Mesangial cell (primary cell): Measurements from ENCODE around the gene PPWD1. TPM values are rescaled to one million over a fixed set of nuclear protein-coding genes. Genes with fewer than 3 reads are reported as not detected.

Experiments
- total RNA-seq: library from RNA; depleted of rRNA; stranded (reverse); fragments of >200 nt; gene quantifications from 2 replicates; pipeline ENCODE4 v1.2.3, GENCODE V29; 2015

PPWD1 gene
- total RNA-seq = 9.8 and 10.5 TPM in 2 replicates

DNA sequence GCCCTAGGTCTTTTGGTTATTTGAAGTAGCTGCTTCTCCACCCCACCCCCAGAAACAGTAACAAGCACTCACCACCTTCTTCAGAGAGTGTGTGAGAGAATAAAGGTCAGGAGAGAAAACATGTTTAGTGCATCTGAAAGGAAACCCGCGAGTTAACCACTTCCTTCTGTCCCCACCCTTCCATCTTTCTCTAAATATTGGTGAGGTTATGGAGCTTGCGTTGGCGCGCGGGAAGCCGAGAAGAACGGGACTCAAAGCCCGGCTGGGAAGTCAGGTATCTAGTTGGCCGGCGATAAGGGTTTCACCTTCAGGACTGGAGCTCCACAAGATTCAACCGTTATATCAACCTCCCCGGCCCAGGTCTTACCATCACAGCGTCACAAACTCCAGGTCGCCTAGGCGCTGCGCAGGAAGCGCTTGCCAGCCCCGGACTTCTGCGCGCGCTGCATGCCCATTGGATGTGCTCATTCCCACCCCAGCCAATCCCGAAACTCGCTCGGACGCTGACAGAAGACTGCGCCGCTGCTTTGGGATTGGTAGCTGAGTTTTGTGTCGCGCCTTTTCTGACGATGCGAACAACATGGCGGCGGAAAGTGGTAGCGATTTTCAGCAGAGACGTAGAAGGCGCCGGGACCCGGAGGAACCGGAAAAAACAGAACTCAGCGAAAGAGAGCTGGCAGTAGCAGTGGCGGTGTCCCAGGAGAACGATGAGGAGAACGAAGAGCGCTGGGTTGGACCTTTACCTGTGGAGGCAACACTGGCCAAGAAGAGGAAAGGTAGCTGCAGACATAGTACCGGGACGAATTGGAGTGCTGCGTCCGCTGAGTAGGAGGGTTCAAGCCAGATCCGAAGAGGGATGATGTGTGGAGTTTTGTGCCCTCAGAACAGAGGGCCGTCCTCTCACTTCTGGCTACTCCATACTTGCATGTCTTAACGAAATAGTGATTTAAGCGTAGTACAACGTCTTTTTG is at the start of gene PPWD1, which contains the start of gene CENPK:
Gene PPWD1, plus strand, starts transcription at position 566 of the 971 bp plus-strand sequence. Its CDS starts 15 bp downstream, at position 581.
Gene CENPK, minus strand, starts transcription at position 438 of the 971 bp plus-strand sequence. CDS start 8,261 bp downstream, outside the sequence.

DNA sequence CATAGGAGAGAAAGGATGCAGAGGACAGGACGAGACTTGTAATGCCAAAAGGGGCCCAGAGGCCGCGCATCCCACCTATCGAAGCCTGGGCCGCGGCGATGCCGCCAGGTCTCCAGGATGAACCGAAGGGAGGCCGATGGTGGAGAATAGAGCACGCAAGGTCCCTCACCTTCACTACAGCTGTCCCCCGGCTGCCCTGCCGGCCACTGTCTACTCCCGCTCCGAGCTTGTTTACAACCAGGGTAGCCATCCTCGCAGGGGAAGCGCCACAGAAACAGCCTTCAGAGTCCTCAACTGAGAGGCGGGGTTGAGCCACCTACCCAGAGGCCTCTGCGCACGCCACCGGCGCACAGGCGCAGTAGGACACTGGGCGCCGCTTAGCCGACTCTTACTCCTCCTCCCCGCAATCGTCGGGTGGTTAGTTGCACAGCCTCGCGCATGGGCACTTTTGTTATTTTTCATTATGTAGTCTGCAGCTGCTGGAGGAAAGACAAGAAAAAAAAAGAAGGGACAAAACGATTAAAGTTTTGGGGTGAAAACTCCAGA is 61.0 kb downstream of the PPWD1 start, which contains the start of gene TRIM23:
Gene TRIM23, minus strand, starts transcription at position 309 of the 546 bp plus-strand sequence. Its CDS starts 59 bp downstream, at position 250.

DNA sequence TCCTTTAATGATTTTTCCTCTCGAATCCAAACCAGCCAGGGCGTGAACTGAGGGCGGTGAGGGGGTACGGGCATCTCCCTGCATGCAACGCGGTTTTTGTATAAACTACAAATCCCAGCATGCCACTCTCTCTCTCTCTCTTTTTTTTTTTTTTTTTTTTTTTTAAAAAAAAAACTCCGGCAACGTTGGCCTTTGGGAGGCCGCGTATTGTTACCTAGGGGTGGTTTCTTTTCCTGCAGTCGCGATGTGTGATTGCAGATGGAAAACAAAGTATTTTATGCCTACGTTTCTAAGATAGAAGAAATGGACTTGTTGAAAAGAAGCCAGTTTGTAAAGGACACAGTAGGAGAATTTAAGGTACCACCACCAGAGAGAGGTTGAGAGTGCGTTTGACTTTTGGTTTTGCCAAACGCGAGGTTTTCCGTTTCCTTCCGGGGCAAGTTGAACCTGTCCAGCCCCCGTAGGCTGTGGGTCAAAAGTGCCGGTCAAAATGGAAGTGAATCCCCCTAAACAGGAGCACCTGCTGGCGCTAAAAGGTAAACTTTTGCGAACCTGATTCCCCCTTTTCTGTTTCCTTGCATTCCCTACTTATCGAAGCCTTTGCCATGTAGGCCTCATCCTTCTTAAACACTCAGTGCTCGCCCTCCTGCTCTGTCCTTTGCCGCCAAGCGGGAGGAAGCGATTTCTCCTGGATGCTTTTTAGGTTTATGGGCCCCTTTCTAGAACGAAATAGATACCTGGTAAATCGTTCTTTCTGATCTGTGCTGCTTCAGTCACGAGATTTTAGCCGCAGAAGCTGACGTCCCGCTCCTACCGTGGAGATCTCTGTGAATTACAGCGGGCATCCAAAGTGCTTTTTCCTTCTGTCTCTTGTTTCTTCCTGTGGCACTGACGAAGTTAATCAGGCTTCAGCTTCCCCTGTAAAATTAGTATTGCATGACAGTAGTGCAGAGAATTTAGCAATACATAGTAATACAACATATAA is 61.8 kb downstream of the PPWD1 start, which contains the start of the genes SHLD3 and TRAPPC13:
Gene SHLD3, plus strand, starts transcription at position 457 of the 985 bp plus-strand sequence. CDS start 4,561 bp downstream, outside the sequence.
Gene TRAPPC13, plus strand, starts transcription at position 457 of the 985 bp plus-strand sequence. Its CDS starts 34 bp downstream, at position 491.

Other genes starting within 250 kb of the PPWD1 start
- 8.5 and 13.4 TPM in 2 replicates for gene ADAMTS6, start 81.4 kb upstream of the PPWD1 start, total RNA-seq
- gene CENPK, start 128 bp upstream of the PPWD1 start, total RNA-seq = 3.4 and 15.5 TPM in 2 replicates
- 3.9 and 7.5 TPM in 2 replicates for gene TRIM23, start 61.0 kb downstream of the PPWD1 start, total RNA-seq
- gene SHLD3, start 61.7 kb downstream of the PPWD1 start, total RNA-seq = 1.4 and 1.5 TPM in 2 replicates
- 9.3 and 11.6 TPM in 2 replicates for gene TRAPPC13, start 61.7 kb downstream of the PPWD1 start, total RNA-seq
- gene SGTB, start 158.8 kb downstream of the PPWD1 start, total RNA-seq = 5.3 and 5.9 TPM in 2 replicates
- 19.3 and 27.7 TPM in 2 replicates for gene NLN, start 158.9 kb downstream of the PPWD1 start, total RNA-seq